Hematopoietic multipotent progenitor cell (in vitro differentiated cells): ENCODE measurements around the gene CSHL1. TPM values are rescaled to one million over a fixed set of nuclear protein-coding genes. Genes with fewer than 3 reads are reported as not detected.

Experiments
- small RNA-seq: library from RNA; depleted of rRNA; stranded (forward); fragments of <200 nt; gene quantifications from one replicate; pipeline ENCODE3, GENCODE V24; 2012
- total RNA-seq: library from RNA; depleted of rRNA; stranded (reverse); fragments of >200 nt; gene quantifications from one replicate; pipeline ENCODE4 v1.2.3, GENCODE V29; 2012

The CSHL1 gene
- total RNA-seq, 1 donor = not detected

Small RNA genes lying within 50 kb of the gene (small RNA-seq; reads per million reads assigned to genes)
- not detected for gene AC040958.1
- gene AC127029.1 = not detected
- gene GH1 = not detected

Other genes with a start within 250 kb of the CSHL1 start
- gene LIMD2, start 211.1 kb downstream of the CSHL1 start, total RNA-seq = 191 TPM
- gene STRADA, start 169.5 kb downstream of the CSHL1 start, total RNA-seq = 42.0 TPM
- gene CCDC47, start 137.7 kb downstream of the CSHL1 start, total RNA-seq = 25.3 TPM
- 38.0 TPM for gene DDX42, start 137.1 kb downstream of the CSHL1 start, total RNA-seq
- 43.4 TPM for gene PSMC5, start 83.8 kb downstream of the CSHL1 start, total RNA-seq
- gene FTSJ3, start 83.6 kb downstream of the CSHL1 start, total RNA-seq = 47.9 TPM
- 211 TPM for gene SMARCD2, start 68.6 kb downstream of the CSHL1 start, total RNA-seq
- not detected for gene CSH2, start 37.6 kb downstream of the CSHL1 start, total RNA-seq
- not detected for gene GH2, start 29.3 kb downstream of the CSHL1 start, total RNA-seq
- not detected for gene CSH1, start 14.7 kb downstream of the CSHL1 start, total RNA-seq
- not detected for gene GH1, start 7.6 kb upstream of the CSHL1 start, total RNA-seq
- 67.1 TPM for gene CD79B, start 21.1 kb upstream of the CSHL1 start, total RNA-seq
- 2.2 TPM for gene SCN4A, start 61.7 kb upstream of the CSHL1 start, total RNA-seq
- gene PRR29, start 87.1 kb upstream of the CSHL1 start, total RNA-seq = 1.6 TPM
- gene ICAM2, start 109.4 kb upstream of the CSHL1 start, total RNA-seq = 249 TPM
- gene ERN1, start 218.9 kb upstream of the CSHL1 start, total RNA-seq = 17.2 TPM